Measurements from ENCODE around the gene EEF1AKMT1.

- TF ChIP-seq, protein P1, sequence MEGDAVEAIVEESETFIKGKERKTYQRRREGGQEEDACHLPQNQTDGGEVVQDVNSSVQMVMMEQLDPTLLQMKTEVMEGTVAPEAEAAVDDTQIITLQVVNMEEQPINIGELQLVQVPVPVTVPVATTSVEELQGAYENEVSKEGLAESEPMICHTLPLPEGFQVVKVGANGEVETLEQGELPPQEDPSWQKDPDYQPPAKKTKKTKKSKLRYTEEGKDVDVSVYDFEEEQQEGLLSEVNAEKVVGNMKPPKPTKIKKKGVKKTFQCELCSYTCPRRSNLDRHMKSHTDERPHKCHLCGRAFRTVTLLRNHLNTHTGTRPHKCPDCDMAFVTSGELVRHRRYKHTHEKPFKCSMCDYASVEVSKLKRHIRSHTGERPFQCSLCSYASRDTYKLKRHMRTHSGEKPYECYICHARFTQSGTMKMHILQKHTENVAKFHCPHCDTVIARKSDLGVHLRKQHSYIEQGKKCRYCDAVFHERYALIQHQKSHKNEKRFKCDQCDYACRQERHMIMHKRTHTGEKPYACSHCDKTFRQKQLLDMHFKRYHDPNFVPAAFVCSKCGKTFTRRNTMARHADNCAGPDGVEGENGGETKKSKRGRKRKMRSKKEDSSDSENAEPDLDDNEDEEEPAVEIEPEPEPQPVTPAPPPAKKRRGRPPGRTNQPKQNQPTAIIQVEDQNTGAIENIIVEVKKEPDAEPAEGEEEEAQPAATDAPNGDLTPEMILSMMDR (IDR thresholded peaks at IDR 0.05), result no peak
- no peak for TF ChIP-seq POLR2A (IDR thresholded peaks at IDR 0.05)
Measured at GRCh38 chr13:20686863-20687579, 86.7 kb downstream of the EEF1AKMT1 start.

Measured in Peyer's patch (tissue), 4 donors.